GM20000 (cell line): ENCODE results near the gene MARVELD3.
A peak's percentile ranks its signal among the peaks of the same experiment; 100 is the strongest.
"Not testable (repeated sequence)": the region's sequence is repeated elsewhere in the genome, so short reads cannot be mapped to it uniquely, and the experiment has no call there.

Experiments
- DNase-seq: peaks from one replicate; pipeline ENCODE4 v3.0.0; 2012; ENCODE audit warnings: low spot score
- CTCF ChIP-seq: IDR thresholded peaks from 2 replicates; pipeline ENCODE4 v1.5.1; 2012; ENCODE audit warnings: mild to moderate bottlenecking, control low read depth; ENCODE audit errors: extremely low read depth, missing control alignments

The MARVELD3 gene

GRCh38 chr16:71626018-71626857 lies at the start of gene MARVELD3:
MARVELD3 (plus strand) TSS chr16:71626184; CDS start chr16:71626230, 46 bp downstream.
- TF ChIP-seq CTCF = no peak
- peak; percentile 65 for DNase-seq

- no peak for TF ChIP-seq CTCF
- no peak for DNase-seq
Measured at GRCh38 chr16:71576971-71577370, 49.0 kb upstream of the MARVELD3 start, which contains the start of gene TAT. TAT (minus strand) TSS chr16:71577092; CDS start chr16:71576415, 677 bp downstream.

- DNase-seq = not testable (repeated sequence)
Measured at GRCh38 chr16:71582553-71582848, 43.5 kb upstream of the MARVELD3 start.

GRCh38 chr16:71584543-71585317 lies 41.3 kb upstream of the MARVELD3 start:
- DNase-seq = no peak
- no peak for TF ChIP-seq CTCF

- DNase-seq = no peak
- no peak for TF ChIP-seq CTCF
Measured at GRCh38 chr16:71585318-71585703, 40.7 kb upstream of the MARVELD3 start.

GRCh38 chr16:71589334-71589733 lies 36.6 kb upstream of the MARVELD3 start:
- not testable (repeated sequence) for DNase-seq

GRCh38 chr16:71590071-71590470 lies 35.9 kb upstream of the MARVELD3 start:
- not testable (repeated sequence) for DNase-seq

- no peak for TF ChIP-seq CTCF
Measured at GRCh38 chr16:71590584-71590983, 35.4 kb upstream of the MARVELD3 start.

GRCh38 chr16:71591917-71592316 lies 34.1 kb upstream of the MARVELD3 start:
- DNase-seq = no peak
- TF ChIP-seq CTCF = no peak

More at GRCh38 chr16:71590584-71590983, 35.4 kb upstream of the MARVELD3 start:
- DNase-seq = no peak
